Measurements from ENCODE around the gene KDM1B. TPM values are rescaled to one million over a fixed set of nuclear protein-coding genes. Genes with fewer than 3 reads are reported as not detected.

The KDM1B gene
- total RNA-seq, 2 donors from 2014 or later, result 11.0 to 31.8 TPM

DNA sequence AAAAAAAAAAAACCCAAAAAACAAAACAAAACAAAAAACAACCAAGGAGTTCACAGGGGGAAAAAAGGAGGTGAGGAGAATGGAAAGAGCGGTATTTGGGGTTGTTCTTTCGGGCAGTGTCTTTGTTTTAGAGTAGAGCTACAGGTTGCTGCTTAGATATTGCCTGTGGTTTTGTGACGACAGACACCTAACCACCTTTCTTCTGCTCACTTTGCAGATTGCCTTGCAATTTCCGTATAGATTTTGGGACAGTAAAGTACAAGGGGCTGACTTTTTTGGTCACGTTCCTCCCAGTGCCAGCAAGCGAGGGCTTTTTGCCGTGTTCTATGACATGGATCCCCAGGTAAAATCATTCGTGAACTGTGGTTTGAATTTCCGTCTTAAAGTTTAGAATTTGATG is 58.2 kb downstream of the KDM1B start:
- no peaks in the 10 kb centered on the region for H3K9me3 ChIP-seq
- H3K4me3 ChIP-seq, result no peak overlapping the region
- 95% methylated on average over 9 of the region's 9 CpGs for WGBS
- TF ChIP-seq, protein P1, sequence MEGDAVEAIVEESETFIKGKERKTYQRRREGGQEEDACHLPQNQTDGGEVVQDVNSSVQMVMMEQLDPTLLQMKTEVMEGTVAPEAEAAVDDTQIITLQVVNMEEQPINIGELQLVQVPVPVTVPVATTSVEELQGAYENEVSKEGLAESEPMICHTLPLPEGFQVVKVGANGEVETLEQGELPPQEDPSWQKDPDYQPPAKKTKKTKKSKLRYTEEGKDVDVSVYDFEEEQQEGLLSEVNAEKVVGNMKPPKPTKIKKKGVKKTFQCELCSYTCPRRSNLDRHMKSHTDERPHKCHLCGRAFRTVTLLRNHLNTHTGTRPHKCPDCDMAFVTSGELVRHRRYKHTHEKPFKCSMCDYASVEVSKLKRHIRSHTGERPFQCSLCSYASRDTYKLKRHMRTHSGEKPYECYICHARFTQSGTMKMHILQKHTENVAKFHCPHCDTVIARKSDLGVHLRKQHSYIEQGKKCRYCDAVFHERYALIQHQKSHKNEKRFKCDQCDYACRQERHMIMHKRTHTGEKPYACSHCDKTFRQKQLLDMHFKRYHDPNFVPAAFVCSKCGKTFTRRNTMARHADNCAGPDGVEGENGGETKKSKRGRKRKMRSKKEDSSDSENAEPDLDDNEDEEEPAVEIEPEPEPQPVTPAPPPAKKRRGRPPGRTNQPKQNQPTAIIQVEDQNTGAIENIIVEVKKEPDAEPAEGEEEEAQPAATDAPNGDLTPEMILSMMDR (IDR thresholded peaks at IDR 0.05), result no peak
- no peak for TF ChIP-seq POLR2AphosphoS5 (IDR thresholded peaks at IDR 0.05)
- TF ChIP-seq POLR2A (IDR thresholded peaks at IDR 0.05), result no peak
- no peak overlapping the region for H3K27ac ChIP-seq
- no peak for DNase-seq (ENCODE audit: low spot score)
- H3K4me1 ChIP-seq (replicated peaks), result no peaks in the 10 kb centered on the region
- no peaks in the 10 kb centered on the region for H3K27me3 ChIP-seq (replicated peaks; ENCODE audit: insufficient read depth)
- intact Hi-C loops (cut with DNase I), result no loop called here
- H3K36me3 ChIP-seq, result no peaks in the 10 kb centered on the region

DNA sequence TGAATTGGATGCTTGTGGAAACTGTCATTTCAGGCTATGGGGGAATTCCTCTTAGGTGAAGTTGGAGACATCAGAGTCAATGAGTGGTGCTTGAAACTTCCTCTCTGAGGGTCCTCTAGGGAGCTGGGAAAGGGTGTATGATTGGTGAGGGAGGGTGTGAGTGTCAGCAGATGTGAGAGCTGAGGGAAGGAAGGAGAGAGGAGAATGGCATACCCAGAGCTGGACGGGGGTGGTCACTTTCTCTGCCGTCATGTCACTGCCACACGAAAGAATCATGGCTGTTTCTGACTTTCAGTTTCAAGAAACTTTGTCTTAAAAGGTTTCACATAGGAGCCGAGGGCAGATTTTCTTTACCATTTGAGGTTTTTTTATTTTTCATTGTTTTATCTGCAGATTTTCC is 58.8 kb downstream of the KDM1B start:
- Histone ChIP-seq H3K27ac (no peak overlapping the region), H3K4me1 (replicated peaks) (no peaks in the 10 kb centered on the region), H3K9me3 (no peaks in the 10 kb centered on the region), H3K27me3 (replicated peaks; ENCODE audit: insufficient read depth) (no peaks in the 10 kb centered on the region), H3K4me3 (no peak overlapping the region), H3K36me3 (no peaks in the 10 kb centered on the region)
- intact Hi-C loops (cut with DNase I), result no loop called here
- TF ChIP-seq, protein P1 (IDR thresholded peaks at IDR 0.05), result no peak
- TF ChIP-seq POLR2AphosphoS5 (IDR thresholded peaks at IDR 0.05), result no peak
- TF ChIP-seq POLR2A (IDR thresholded peaks at IDR 0.05), result no peak
- no peak for DNase-seq (ENCODE audit: low spot score)
- WGBS, result 89% methylated on average over 4 of the region's 4 CpGs

DNA sequence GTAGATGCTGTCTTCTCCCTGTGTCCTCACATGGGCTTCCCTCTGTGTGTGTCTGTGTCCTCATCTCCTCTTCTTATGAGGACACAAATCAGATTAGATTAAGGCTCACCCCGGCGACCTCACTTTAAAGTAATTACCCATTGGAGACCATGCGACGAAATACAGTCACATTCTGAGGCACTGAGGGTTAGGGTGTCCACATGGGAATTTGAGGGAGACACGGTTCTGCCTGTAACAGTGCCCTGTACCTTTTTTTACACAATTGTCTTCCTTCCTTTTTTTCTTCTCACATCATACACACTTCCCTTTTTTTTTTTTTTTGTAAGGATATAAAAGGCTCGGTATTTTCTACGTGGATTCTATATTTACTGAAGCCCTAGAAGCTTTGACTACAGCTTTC is 60.2 kb downstream of the KDM1B start:
- DNase-seq (ENCODE audit: low spot score), result no peak
- no peaks in the 10 kb centered on the region for H3K27me3 ChIP-seq (replicated peaks; ENCODE audit: insufficient read depth)
- WGBS, result 87% methylated on average over 7 of the region's 7 CpGs
- no peaks in the 10 kb centered on the region for H3K4me1 ChIP-seq (replicated peaks)
- no peaks in the 10 kb centered on the region for H3K9me3 ChIP-seq
- TF ChIP-seq POLR2A (IDR thresholded peaks at IDR 0.05) (no peak), POLR2AphosphoS5 (IDR thresholded peaks at IDR 0.05) (no peak)
- TF ChIP-seq, protein P1 (IDR thresholded peaks at IDR 0.05), result no peak
- H3K36me3 ChIP-seq, result no peaks in the 10 kb centered on the region
- no peak overlapping the region for H3K27ac ChIP-seq
- intact Hi-C loops (cut with DNase I), result no loop called here
- H3K4me3 ChIP-seq, result no peak overlapping the region

DNA sequence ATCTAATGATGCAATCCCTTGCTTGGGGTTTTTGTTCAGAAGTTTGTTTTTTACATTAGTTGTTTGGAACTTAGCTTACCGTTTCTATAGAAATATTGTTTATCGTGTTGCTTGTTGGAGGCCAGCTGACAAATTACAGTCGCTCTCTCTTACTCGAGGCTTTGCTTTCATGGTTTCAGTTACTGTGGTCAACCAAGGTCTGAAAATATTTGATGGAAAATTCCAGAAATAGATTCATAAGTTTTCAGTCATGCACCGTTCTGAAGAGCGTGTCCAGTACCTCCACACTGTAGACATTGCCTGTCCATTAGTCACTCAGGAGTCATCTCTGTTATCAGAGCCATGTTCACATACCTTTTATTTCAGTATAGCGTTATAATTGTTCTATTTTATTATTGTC is 61.2 kb downstream of the KDM1B start:
- 90% methylated on average over 7 of the region's 7 CpGs for WGBS
- no peaks in the 10 kb centered on the region for H3K9me3 ChIP-seq
- H3K27me3 ChIP-seq (replicated peaks; ENCODE audit: insufficient read depth), result no peaks in the 10 kb centered on the region
- DNase-seq (ENCODE audit: low spot score), result no peak
- TF ChIP-seq POLR2AphosphoS5 (IDR thresholded peaks at IDR 0.05) (no peak), POLR2A (IDR thresholded peaks at IDR 0.05) (no peak)
- TF ChIP-seq, protein P1 (IDR thresholded peaks at IDR 0.05), result no peak
- no peaks in the 10 kb centered on the region for H3K4me1 ChIP-seq (replicated peaks)
- intact Hi-C loops (cut with DNase I), result no loop called here
- no peak overlapping the region for H3K4me3 ChIP-seq
- no peaks in the 10 kb centered on the region for H3K36me3 ChIP-seq
- no peak overlapping the region for H3K27ac ChIP-seq

DNA sequence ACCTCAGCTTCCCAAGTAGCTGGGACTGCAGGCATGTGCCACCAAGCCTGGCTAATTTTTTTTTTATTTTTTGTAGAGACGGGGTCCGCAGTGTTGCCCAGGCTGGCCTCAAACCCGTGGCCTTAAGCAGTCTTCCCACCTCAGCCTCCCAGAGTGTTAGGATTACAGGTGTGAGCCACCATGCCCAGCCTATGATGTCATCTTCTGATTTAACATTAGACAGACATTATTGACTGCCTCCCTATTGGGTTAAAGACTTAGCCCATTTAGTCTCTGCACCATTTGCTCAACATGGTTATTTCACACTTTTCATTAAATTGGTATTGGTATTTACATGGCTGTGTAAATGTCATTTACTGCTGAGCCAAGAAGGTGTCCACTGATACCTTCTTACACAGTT is 63.0 kb downstream of the KDM1B start:
- no peaks in the 10 kb centered on the region for H3K4me1 ChIP-seq (replicated peaks)
- no peak for TF ChIP-seq POLR2A (IDR thresholded peaks at IDR 0.05)
- no peaks in the 10 kb centered on the region for H3K27me3 ChIP-seq (replicated peaks; ENCODE audit: insufficient read depth)
- WGBS, result 92% methylated on average over 3 of the region's 3 CpGs
- no peak for DNase-seq (ENCODE audit: low spot score)
- H3K9me3 ChIP-seq, result no peaks in the 10 kb centered on the region
- H3K4me3 ChIP-seq, result no peak overlapping the region
- H3K36me3 ChIP-seq, result no peaks in the 10 kb centered on the region
- no peak overlapping the region for H3K27ac ChIP-seq
- intact Hi-C loops (cut with DNase I), result no loop called here

Measured in prostate gland (tissue), 2 donors.